Measurements from ENCODE around the gene KLHDC4. TPM values are rescaled to one million over a fixed set of nuclear protein-coding genes. Genes with fewer than 3 reads are reported as not detected.

Gene KLHDC4
- total RNA-seq, 1 experiment from 2014 or later: 76.2 TPM

- no peak overlapping the region for H2BK15ac ChIP-seq (ENCODE audit: low read depth, low read length)
Observed at GRCh38 chr16:87687126-87687910, 78.5 kb downstream of the KLHDC4 start.

More at GRCh38 chr16:87687126-87687910, 78.5 kb downstream of the KLHDC4 start:
- no peak overlapping the region for H2AFZ ChIP-seq (ENCODE audit: low read length)
- no peaks in the 10 kb centered on the region for H3K27me3 ChIP-seq (ENCODE audit: insufficient read depth, low read length)
- H3K4me2 ChIP-seq (ENCODE audit: insufficient read depth, insufficient read length, low read length): no peak overlapping the region
- H4K20me1 ChIP-seq (ENCODE audit: control insufficient read depth, insufficient read depth, insufficient read length): no peaks in the 10 kb centered on the region
- H3K4me1 ChIP-seq (ENCODE audit: insufficient read depth, low read length): no peaks in the 10 kb centered on the region
- Mint-ChIP-seq H3K4me3 (no peak overlapping the region), H3K27ac (no peak overlapping the region; a peak in 1 of 7 replicates), H3K9me3 (no peaks in the 10 kb centered on the region), H3K36me3 (ENCODE audit: insufficient read depth in 1 of 3, low read depth in 3 of 3) (peaks cover 0 to 8% (median 4%) of the 10 kb centered on the region in 3 experiments; a peak in 3 of 7 replicates), H3K4me1 (peaks cover 0 to 6% of the 10 kb centered on the region in 2 experiments; a peak in 2 of 4 replicates), H3K27me3 (ENCODE audit: low read depth) (peaks cover 3% of the 10 kb centered on the region)
- H3K9ac ChIP-seq (ENCODE audit: extremely low read depth, insufficient read length, low read length): no peak overlapping the region
- no peak for TF ChIP-seq CTCF (conservative IDR thresholded peaks at IDR 0.05)
- H2BK120ac ChIP-seq (ENCODE audit: low read depth, low read length, poor library complexity, severe bottlenecking): no peak overlapping the region
- H2BK12ac ChIP-seq (ENCODE audit: insufficient read length, low read depth, low read length): no peak overlapping the region
- H4K91ac ChIP-seq (ENCODE audit: insufficient read length, low read depth, low read length): no peak overlapping the region
- no peak for DNase-seq
- H3K79me1 ChIP-seq (ENCODE audit: insufficient read depth, low read depth, low read length, poor library complexity, severe bottlenecking): no peaks in the 10 kb centered on the region
- H2BK5ac ChIP-seq (ENCODE audit: insufficient read length, low read length): no peak overlapping the region
- H3K27ac ChIP-seq (ENCODE audit: insufficient read length, low read depth, low read length): no peak overlapping the region
- no peaks in the 10 kb centered on the region for H3K23me2 ChIP-seq (ENCODE audit: insufficient read length, low read depth, low read length, poor library complexity, severe bottlenecking)
- H3K4ac ChIP-seq (ENCODE audit: low read depth, low read length): no peak overlapping the region
- H3K23ac ChIP-seq (ENCODE audit: insufficient read length, low read depth, low read length): no peak overlapping the region
- no peaks in the 10 kb centered on the region for H3K9me3 ChIP-seq (ENCODE audit: control insufficient read depth, low read depth, low read length)
- no peaks in the 10 kb centered on the region for H3K79me2 ChIP-seq (ENCODE audit: insufficient read depth, low read length)
- H2BK20ac ChIP-seq (ENCODE audit: low read depth, low read length, poor library complexity, severe bottlenecking): no peak overlapping the region
- H3K18ac ChIP-seq (ENCODE audit: insufficient read length, low read depth, low read length): no peak overlapping the region
- no CpG with 5 or more reads among the region's 31 CpGs for WGBS (ENCODE audit: extremely low coverage, insufficient read length, low lambda C conversion rate)
- no peak overlapping the region for H3T11ph ChIP-seq (ENCODE audit: low read length)
- no peak overlapping the region for H4K8ac ChIP-seq (replicated peaks; ENCODE audit: insufficient read length, low read depth, low read length)
- no peak overlapping the region for H4K5ac ChIP-seq (ENCODE audit: insufficient read length, low read depth, low read length)
- no peak overlapping the region for H2AK5ac ChIP-seq (ENCODE audit: insufficient read length, low read length)
- H3K14ac ChIP-seq (ENCODE audit: insufficient read depth, low read length): no peak overlapping the region
- H3K56ac ChIP-seq (ENCODE audit: insufficient read length, low read depth, low read length): no peak overlapping the region

All from H9 (cell line).